Left ventricle myocardium inferior (tissue), 1 donor: ENCODE data around the gene CBLC. TPM values are rescaled to one million over a fixed set of nuclear protein-coding genes. Genes with fewer than 3 reads are reported as not detected.
A peak's percentile ranks its signal among the peaks of the same experiment; 100 is the strongest.

ENCODE experiments used
- DNase-seq: peaks from one replicate; pipeline ENCODE4 v3.0.0-alpha.2; 2020
- H3K27ac ChIP-seq: fragments of 200-600 bp; replicated peaks from 2 replicates; pipeline ENCODE4 v1.8.0; 2021
- H3K27me3 ChIP-seq: fragments of 200-600 bp; 2 replicates; pipeline ENCODE4 v1.8.0; 2021; ENCODE audit warnings: low read depth
- H3K36me3 ChIP-seq: fragments of 200-600 bp; 2 replicates; pipeline ENCODE4 v1.8.0; 2021
- H3K4me1 ChIP-seq: fragments of 200-600 bp; 2 replicates; pipeline ENCODE4 v1.8.0; 2021
- H3K4me3 ChIP-seq: fragments of 200-600 bp; 2 replicates; pipeline ENCODE4 v1.8.0; 2021; ENCODE audit warnings: mild to moderate bottlenecking, moderate library complexity
- H3K9me3 ChIP-seq: fragments of 200-600 bp; replicated peaks from 2 replicates; pipeline ENCODE4 v1.8.0; 2021
- CTCF ChIP-seq: fragments of 200-600 bp; IDR thresholded peaks from 2 replicates; pipeline ENCODE4 v1.8.0; 2021; ENCODE audit warnings: antibody characterized with exemption, mild to moderate bottlenecking, borderline replicate concordance
- intact Hi-C: fragments of 100-400 bp; cut with micrococcal nuclease; formaldehyde crosslinking; loops from one replicate; pipeline ENCODE4 v1.11.0; 2022
- total RNA-seq: library from RNA; stranded (reverse); fragmentation: NEBNext Ultra II Directional; extraction: Animal tissue kit (Norgen Biotek cat#: 25700); gene quantifications from one replicate; pipeline ENCODE4 v1.2.1, GENCODE V29; 2021
- donor health status: DM: no; HTN: yes; CAD: no; lungs with severe emphysema.

The CBLC gene
- total RNA-seq, 1 donor from 2014 or later: not detected

GRCh38 chr19:44744871-44745332 lies 32.8 kb upstream of the CBLC start:
- Histone ChIP-seq H3K36me3 (peaks cover 1% of the 10 kb centered on the region), H3K27ac (peak overlapping the region; percentile 98), H3K4me1 (peaks cover 87% of the 10 kb centered on the region), H3K9me3 (no peaks in the 10 kb centered on the region), H3K4me3 (peak overlapping the region; percentile 20), H3K27me3 (no peaks in the 10 kb centered on the region)
- no peak for DNase-seq
- TF ChIP-seq CTCF: no peak
- intact Hi-C loops: no loop called here

- H3K36me3 ChIP-seq: peaks cover 6% of the 10 kb centered on the region
- peak overlapping the region; percentile 20 for H3K4me3 ChIP-seq
- TF ChIP-seq CTCF: no peak
- intact Hi-C loops: no loop called here
- DNase-seq: peak; percentile 86
- no peaks in the 10 kb centered on the region for H3K9me3 ChIP-seq
- no peaks in the 10 kb centered on the region for H3K27me3 ChIP-seq
- peak overlapping the region; percentile 98 for H3K27ac ChIP-seq
- peaks cover 90% of the 10 kb centered on the region for H3K4me1 ChIP-seq
Measured at GRCh38 chr19:44745341-44745831, 32.3 kb upstream of the CBLC start.

GRCh38 chr19:44745887-44746600 lies 31.6 kb upstream of the CBLC start:
- no peak for TF ChIP-seq CTCF
- peaks cover 90% of the 10 kb centered on the region for H3K4me1 ChIP-seq
- H3K27ac ChIP-seq: peak overlapping the region; percentile 98
- intact Hi-C loops: no loop called here
- no peaks in the 10 kb centered on the region for H3K9me3 ChIP-seq
- H3K4me3 ChIP-seq: no peak overlapping the region
- H3K27me3 ChIP-seq: no peaks in the 10 kb centered on the region
- no peak for DNase-seq
- peaks cover 12% of the 10 kb centered on the region for H3K36me3 ChIP-seq

- DNase-seq: no peak
- Histone ChIP-seq H3K9me3 (no peaks in the 10 kb centered on the region), H3K36me3 (peaks cover 17% of the 10 kb centered on the region), H3K27ac (peak overlapping the region; percentile 98), H3K4me1 (peaks cover 90% of the 10 kb centered on the region), H3K4me3 (peak overlapping the region; percentile 73), H3K27me3 (no peaks in the 10 kb centered on the region)
- TF ChIP-seq CTCF: no peak
- intact Hi-C loops: no loop called here
Measured at GRCh38 chr19:44746616-44746945, 31.1 kb upstream of the CBLC start.

GRCh38 chr19:44746946-44747738 lies 30.5 kb upstream of the CBLC start:
- no peaks in the 10 kb centered on the region for H3K27me3 ChIP-seq
- peaks cover 92% of the 10 kb centered on the region for H3K4me1 ChIP-seq
- H3K36me3 ChIP-seq: peaks cover 23% of the 10 kb centered on the region
- intact Hi-C loops: no loop called here
- peak; percentile 94 for DNase-seq
- H3K4me3 ChIP-seq: peak overlapping the region; percentile 73
- H3K27ac ChIP-seq: peak overlapping the region; percentile 98
- no peaks in the 10 kb centered on the region for H3K9me3 ChIP-seq
- TF ChIP-seq CTCF: no peak
